ENCODE measurements around the gene C16orf92. TPM values are rescaled to one million over a fixed set of nuclear protein-coding genes. Genes with fewer than 3 reads are reported as not detected.

C16orf92 gene
- total RNA-seq, 2 donors from 2014 or later, result not detected

DNA sequence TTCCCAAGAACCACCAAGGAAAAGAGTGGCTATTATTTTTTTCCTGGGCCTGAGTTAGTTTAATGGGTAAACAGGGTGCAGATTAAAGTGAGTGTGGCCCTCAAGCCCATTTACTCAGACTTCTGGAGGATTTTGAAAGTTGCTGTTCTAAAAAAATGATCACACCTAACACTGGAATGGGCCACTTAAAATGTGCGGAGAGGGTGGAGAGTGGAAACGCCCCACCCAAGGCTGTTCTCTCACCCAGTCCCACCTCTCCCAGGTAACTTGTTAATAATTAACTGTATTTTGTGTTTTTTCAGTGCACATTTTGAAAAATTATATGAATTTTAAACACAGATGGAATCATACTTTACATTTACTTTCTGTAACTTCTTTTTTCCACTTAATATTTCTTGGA is 33.0 kb upstream of the C16orf92 start:
- Mint-ChIP-seq H3K9me3 (no peaks in the 10 kb centered on the region), H3K27ac (no peak overlapping the region), H3K4me1 (peaks cover 7% of the 10 kb centered on the region), H3K27me3 (ENCODE audit: insufficient read depth) (no peaks in the 10 kb centered on the region), H3K36me3 (ENCODE audit: low read depth) (peaks cover 44% of the 10 kb centered on the region), H3K4me3 (no peak overlapping the region)
- peaks cover 64% of the 10 kb centered on the region for H3K36me3 ChIP-seq (ENCODE audit: control insufficient read depth, insufficient read depth, low read length)
- WGBS, 2 experiments (ENCODE audit: insufficient coverage in 1 of 2, insufficient read length in 1 of 2), result 100% methylated on average over 1 to 2 of the region's 2 CpGs
- H3K27ac ChIP-seq (ENCODE audit: low read depth, low read length), result no peak overlapping the region
- no peaks in the 10 kb centered on the region for H3K4me1 ChIP-seq (ENCODE audit: control insufficient read depth, insufficient read depth, low read length)
- H3K9me3 ChIP-seq (ENCODE audit: control insufficient read depth, low read length), result no peaks in the 10 kb centered on the region
- no peaks in the 10 kb centered on the region for H3K27me3 ChIP-seq (ENCODE audit: control insufficient read depth, insufficient read depth, low read length, poor library complexity, severe bottlenecking)
- H3K9ac ChIP-seq (ENCODE audit: extremely low read depth, low read length, poor library complexity, severe bottlenecking), result no peak overlapping the region
- no peak overlapping the region for H3K4me3 ChIP-seq (ENCODE audit: low read length)
- TF ChIP-seq, protein P1, sequence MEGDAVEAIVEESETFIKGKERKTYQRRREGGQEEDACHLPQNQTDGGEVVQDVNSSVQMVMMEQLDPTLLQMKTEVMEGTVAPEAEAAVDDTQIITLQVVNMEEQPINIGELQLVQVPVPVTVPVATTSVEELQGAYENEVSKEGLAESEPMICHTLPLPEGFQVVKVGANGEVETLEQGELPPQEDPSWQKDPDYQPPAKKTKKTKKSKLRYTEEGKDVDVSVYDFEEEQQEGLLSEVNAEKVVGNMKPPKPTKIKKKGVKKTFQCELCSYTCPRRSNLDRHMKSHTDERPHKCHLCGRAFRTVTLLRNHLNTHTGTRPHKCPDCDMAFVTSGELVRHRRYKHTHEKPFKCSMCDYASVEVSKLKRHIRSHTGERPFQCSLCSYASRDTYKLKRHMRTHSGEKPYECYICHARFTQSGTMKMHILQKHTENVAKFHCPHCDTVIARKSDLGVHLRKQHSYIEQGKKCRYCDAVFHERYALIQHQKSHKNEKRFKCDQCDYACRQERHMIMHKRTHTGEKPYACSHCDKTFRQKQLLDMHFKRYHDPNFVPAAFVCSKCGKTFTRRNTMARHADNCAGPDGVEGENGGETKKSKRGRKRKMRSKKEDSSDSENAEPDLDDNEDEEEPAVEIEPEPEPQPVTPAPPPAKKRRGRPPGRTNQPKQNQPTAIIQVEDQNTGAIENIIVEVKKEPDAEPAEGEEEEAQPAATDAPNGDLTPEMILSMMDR (conservative IDR thresholded peaks at IDR 0.05), result no peak
- DNase-seq, result no peak

DNA sequence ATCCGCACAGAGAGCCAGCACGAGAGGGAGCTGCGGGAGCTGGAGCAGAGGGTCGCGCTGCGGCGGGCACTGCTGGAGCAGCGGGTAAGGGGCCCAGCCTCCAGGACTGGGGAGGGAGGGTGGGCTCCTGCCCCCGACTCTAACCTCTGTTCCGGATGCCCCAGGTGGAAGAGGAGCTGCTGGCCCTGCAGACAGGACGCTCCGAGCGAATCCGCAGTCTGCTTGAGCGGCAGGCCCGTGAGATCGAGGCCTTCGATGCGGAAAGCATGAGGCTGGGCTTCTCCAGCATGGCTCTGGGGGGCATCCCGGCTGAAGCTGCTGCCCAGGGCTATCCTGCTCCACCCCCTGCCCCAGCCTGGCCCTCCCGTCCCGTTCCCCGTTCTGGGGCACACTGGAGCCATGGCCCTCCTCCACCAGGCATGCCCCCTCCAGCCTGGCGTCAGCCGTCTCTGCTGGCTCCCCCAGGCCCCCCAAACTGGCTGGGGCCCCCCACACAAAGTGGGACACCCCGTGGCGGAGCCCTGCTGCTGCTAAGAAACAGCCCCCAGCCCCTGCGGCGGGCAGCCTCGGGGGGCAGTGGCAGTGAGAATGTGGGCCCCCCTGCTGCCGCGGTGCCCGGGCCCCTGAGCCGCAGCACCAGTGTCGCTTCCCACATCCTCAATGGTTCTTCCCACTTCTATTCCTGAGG is 32.0 kb upstream of the C16orf92 start:
- 96 to 97% methylated on average over 14 to 35 of the region's 35 CpGs for WGBS, 2 experiments (ENCODE audit: insufficient coverage in 1 of 2, insufficient read length in 1 of 2)
- H3K4me3 ChIP-seq (ENCODE audit: low read length), result no peak overlapping the region
- H3K4me1 Mint-ChIP-seq, result peaks cover 7% of the 10 kb centered on the region
- no peaks in the 10 kb centered on the region for H3K9me3 Mint-ChIP-seq
- no peak overlapping the region for H3K9ac ChIP-seq (ENCODE audit: extremely low read depth, low read length, poor library complexity, severe bottlenecking)
- no peaks in the 10 kb centered on the region for H3K4me1 ChIP-seq (ENCODE audit: control insufficient read depth, insufficient read depth, low read length)
- H3K36me3 ChIP-seq (ENCODE audit: control insufficient read depth, insufficient read depth, low read length), result peaks cover 54% of the 10 kb centered on the region
- no peaks in the 10 kb centered on the region for H3K27me3 ChIP-seq (ENCODE audit: control insufficient read depth, insufficient read depth, low read length, poor library complexity, severe bottlenecking)
- no peaks in the 10 kb centered on the region for H3K9me3 ChIP-seq (ENCODE audit: control insufficient read depth, low read length)
- DNase-seq, result no peak
- H3K4me3 Mint-ChIP-seq, result no peak overlapping the region
- no peaks in the 10 kb centered on the region for H3K27me3 Mint-ChIP-seq (ENCODE audit: insufficient read depth)
- H3K27ac Mint-ChIP-seq, result no peak overlapping the region
- peaks cover 38% of the 10 kb centered on the region for H3K36me3 Mint-ChIP-seq (ENCODE audit: low read depth)
- TF ChIP-seq, protein P1 (conservative IDR thresholded peaks at IDR 0.05), result no peak
- no peak overlapping the region for H3K27ac ChIP-seq (ENCODE audit: low read depth, low read length)

DNA sequence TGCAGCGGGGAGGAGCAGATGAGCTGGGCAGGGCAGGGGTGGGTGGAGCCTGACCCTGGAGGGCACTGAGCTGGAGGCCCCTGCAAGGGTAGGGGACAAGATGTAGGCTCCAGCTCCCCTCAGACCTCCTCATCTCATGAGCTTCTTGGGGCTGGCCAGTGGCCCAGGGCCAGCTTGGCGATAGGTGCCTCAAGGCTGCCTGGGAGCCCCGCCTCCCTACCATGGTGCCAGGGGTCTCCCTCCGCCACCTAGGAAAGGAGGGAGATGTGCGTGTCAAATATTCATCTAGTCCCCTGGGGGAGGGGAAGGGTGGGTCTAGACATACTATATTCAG is 31.5 kb upstream of the C16orf92 start:
- Histone ChIP-seq H3K27me3 (ENCODE audit: control insufficient read depth, insufficient read depth, low read length, poor library complexity, severe bottlenecking) (no peaks in the 10 kb centered on the region), H3K27ac (ENCODE audit: low read depth, low read length) (no peak overlapping the region), H3K9ac (ENCODE audit: extremely low read depth, low read length, poor library complexity, severe bottlenecking) (no peak overlapping the region), H3K9me3 (ENCODE audit: control insufficient read depth, low read length) (no peaks in the 10 kb centered on the region), H3K4me1 (ENCODE audit: control insufficient read depth, insufficient read depth, low read length) (no peaks in the 10 kb centered on the region), H3K36me3 (ENCODE audit: control insufficient read depth, insufficient read depth, low read length) (peaks cover 49% of the 10 kb centered on the region), H3K4me3 (ENCODE audit: low read length) (no peak overlapping the region)
- TF ChIP-seq, protein P1 (conservative IDR thresholded peaks at IDR 0.05), result no peak
- DNase-seq, result no peak
- Mint-ChIP-seq H3K9me3 (no peaks in the 10 kb centered on the region), H3K27me3 (ENCODE audit: insufficient read depth) (no peaks in the 10 kb centered on the region), H3K36me3 (ENCODE audit: low read depth) (peaks cover 33% of the 10 kb centered on the region), H3K4me3 (no peak overlapping the region), H3K4me1 (peaks cover 7% of the 10 kb centered on the region), H3K27ac (no peak overlapping the region)
- 95 to 100% methylated on average over 1 to 4 of the region's 5 CpGs for WGBS, 2 experiments (ENCODE audit: insufficient coverage in 1 of 2, insufficient read length in 1 of 2)

All from endodermal cell (in vitro differentiated cells).